NCI-H524 treated with DMSO at 0.1 percent for 48 hours (cell line): ENCODE data around the gene TSHZ2.

Experiments used
- DNase-seq: peaks from one replicate; lab custom pipeline; 2025; lab: John Stamatoyannopoulos, UW

TSHZ2 gene

GRCh38 chr20:52972190-52972937, at the start of gene TSHZ2:
Gene TSHZ2 (plus strand): TSS chr20:52972358. CDS start chr20:52973294, 936 bp downstream.
- no peak for DNase-seq

GRCh38 chr20:52922436-52922835, 49.7 kb upstream of the TSHZ2 start:
- no peak for DNase-seq

GRCh38 chr20:52923123-52923937, 48.8 kb upstream of the TSHZ2 start:
- DNase-seq, result no peak

- no peak for DNase-seq
Observed at GRCh38 chr20:52924411-52925271, 47.5 kb upstream of the TSHZ2 start.

GRCh38 chr20:52926505-52926904, 45.7 kb upstream of the TSHZ2 start:
- DNase-seq, result no peak

GRCh38 chr20:52933867-52934266, 38.3 kb upstream of the TSHZ2 start:
- DNase-seq, result no peak

- peak; percentile 83 for DNase-seq
Observed at GRCh38 chr20:52936351-52937340, 35.5 kb upstream of the TSHZ2 start.

GRCh38 chr20:52937591-52938100, 34.5 kb upstream of the TSHZ2 start:
- DNase-seq, result no peak

GRCh38 chr20:52939141-52939540, 33.0 kb upstream of the TSHZ2 start:
- no peak for DNase-seq

- DNase-seq, result peak; percentile 61
Observed at GRCh38 chr20:52941808-52942207, 30.4 kb upstream of the TSHZ2 start.

- DNase-seq, result no peak
Observed at GRCh38 chr20:52943185-52943841, 28.8 kb upstream of the TSHZ2 start.

- no peak for DNase-seq
Observed at GRCh38 chr20:52945268-52945667, 26.9 kb upstream of the TSHZ2 start.

GRCh38 chr20:52945862-52946522, 26.2 kb upstream of the TSHZ2 start:
- no peak for DNase-seq

- DNase-seq, result no peak
Observed at GRCh38 chr20:52948491-52948890, 23.7 kb upstream of the TSHZ2 start.

- DNase-seq, result no peak
Observed at GRCh38 chr20:52953020-52953419, 19.1 kb upstream of the TSHZ2 start.

GRCh38 chr20:52954849-52955248, 17.3 kb upstream of the TSHZ2 start:
- DNase-seq, result no peak

GRCh38 chr20:52958211-52958610, 13.9 kb upstream of the TSHZ2 start:
- DNase-seq, result no peak

- peak; percentile 62 for DNase-seq
Observed at GRCh38 chr20:52959125-52959524, 13.0 kb upstream of the TSHZ2 start.

- no peak for DNase-seq
Observed at GRCh38 chr20:52962183-52962582, 10.0 kb upstream of the TSHZ2 start.

- DNase-seq, result no peak
Observed at GRCh38 chr20:52963131-52963530, 9.0 kb upstream of the TSHZ2 start.
